Measurements from ENCODE around the gene RAI1. TPM values are rescaled to one million over a fixed set of nuclear protein-coding genes. Genes with fewer than 3 reads are reported as not detected.

RAI1 gene
- total RNA-seq, 2 experiments from 2014 or later: 17.1 to 49.4 TPM

DNA sequence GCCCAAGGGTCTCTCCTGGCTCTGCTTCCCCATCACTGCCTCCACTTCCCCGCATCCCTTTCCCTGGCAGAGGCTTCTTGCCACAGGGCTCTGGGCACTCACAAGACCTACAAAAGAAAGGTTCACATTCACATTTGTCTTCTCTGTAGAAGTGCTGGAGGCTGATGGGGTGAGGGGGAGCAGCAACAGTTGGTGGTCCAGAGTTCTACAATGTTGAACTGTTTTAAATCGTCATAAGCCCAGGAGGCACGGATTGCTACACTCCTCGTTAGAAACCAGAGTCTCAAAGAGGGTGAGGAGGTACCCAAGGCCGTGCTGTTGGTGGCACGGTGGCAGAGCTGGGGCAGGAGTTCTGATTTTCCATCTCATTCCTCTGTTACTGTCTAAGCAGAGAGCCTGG is 5.8 kb upstream of the RAI1 start:
- POLR2A ChIA-PET: interaction anchor here (1.6 kb wide), 1 partner anchor 16 kb away, joined by 4 read pairs; no protein-coding TSS in a partner anchor
- DNase-seq (ENCODE audit: low spot score): no peak

GRCh38 chr17:17675925-17676534 is 5.2 kb upstream of the RAI1 start:
- peak overlapping the region; percentile 47 for H2AFZ ChIP-seq (ENCODE audit: low read length)
- no peaks in the 10 kb centered on the region for H4K20me1 ChIP-seq (ENCODE audit: insufficient read depth, low read length)
- POLR2A ChIA-PET: no interaction called here

More for the DNA sequence above, 5.8 kb upstream of the RAI1 start:
- H3K36me3 ChIP-seq (ENCODE audit: insufficient read depth, low read length): no peaks in the 10 kb centered on the region
- BruUV-seq (replicated peaks): no TSS peak
- peaks cover 60% of the 10 kb centered on the region for H3K4me1 ChIP-seq (ENCODE audit: insufficient read depth, low read length, poor library complexity, severe bottlenecking)
- no peaks in the 10 kb centered on the region for H3K79me2 ChIP-seq (ENCODE audit: insufficient read depth, low read depth, low read length)
- no peaks in the 10 kb centered on the region for H3K9me3 ChIP-seq (ENCODE audit: low read length)
- no peak overlapping the region for H3K4me3 ChIP-seq (ENCODE audit: low read depth, low read length, poor library complexity, severe bottlenecking)
- CTCF ChIA-PET (ENCODE audit: unreplicated experiment): no interaction called here
- no peaks in the 10 kb centered on the region for H3K9me2 ChIP-seq (ENCODE audit: insufficient read depth, low read length)
- peak overlapping the region; percentile 57 for H3K4me2 ChIP-seq (ENCODE audit: low read length)
- intact Hi-C loops (cut with micrococcal nuclease; ENCODE audit: unreplicated experiment): no loop called here
- TF ChIP-seq CTCF (conservative IDR thresholded peaks at IDR 0.05; ENCODE audit: low read length) (no peak), EZH2phosphoT487 (IDR thresholded peaks at IDR 0.05; ENCODE audit: borderline replicate concordance, low read depth, low read length) (no peak)
- H2AFZ ChIP-seq (ENCODE audit: low read length): peak overlapping the region; percentile 47
- peak overlapping the region; percentile 41 for H3K27ac ChIP-seq (ENCODE audit: low read depth, low read length, poor library complexity, severe bottlenecking)
- H4K20me1 ChIP-seq (ENCODE audit: insufficient read depth, low read length): no peaks in the 10 kb centered on the region

More at GRCh38 chr17:17675925-17676534, 5.2 kb upstream of the RAI1 start:
- Histone ChIP-seq H3K4me3 (ENCODE audit: low read depth, low read length, poor library complexity, severe bottlenecking) (peak overlapping the region; percentile 14), H3K79me2 (ENCODE audit: insufficient read depth, low read depth, low read length) (no peaks in the 10 kb centered on the region), H3K27ac (ENCODE audit: low read depth, low read length, poor library complexity, severe bottlenecking) (peak overlapping the region; percentile 41), H3K9me3 (ENCODE audit: low read length) (no peaks in the 10 kb centered on the region), H3K36me3 (ENCODE audit: insufficient read depth, low read length) (no peaks in the 10 kb centered on the region), H3K9me2 (ENCODE audit: insufficient read depth, low read length) (no peaks in the 10 kb centered on the region), H3K4me1 (ENCODE audit: insufficient read depth, low read length, poor library complexity, severe bottlenecking) (peaks cover 60% of the 10 kb centered on the region), H3K4me2 (ENCODE audit: low read length) (peak overlapping the region; percentile 57)
- BruUV-seq (replicated peaks): no TSS peak
- TF ChIP-seq EZH2phosphoT487 (IDR thresholded peaks at IDR 0.05; ENCODE audit: borderline replicate concordance, low read depth, low read length): no peak
- TF ChIP-seq CTCF (conservative IDR thresholded peaks at IDR 0.05; ENCODE audit: low read length): no peak
- peak; percentile 86 for DNase-seq (ENCODE audit: low spot score)
- CTCF ChIA-PET (ENCODE audit: unreplicated experiment): no interaction called here
- intact Hi-C loops (cut with micrococcal nuclease; ENCODE audit: unreplicated experiment): no loop called here

Measured in OCI-LY7 (cell line).